Liver (tissue), 9 donors: Measurements from ENCODE around the gene UBE3C. TPM values are rescaled to one million over a fixed set of nuclear protein-coding genes. Genes with fewer than 3 reads are reported as not detected.

ENCODE experiments used
- DNase-seq: peaks from one replicate; pipeline ENCODE4 v3.0.0-alpha.2; 2017; ENCODE audit warnings: low spot score
- H3K27ac ChIP-seq, 2 donors: one replicate each; pipeline ENCODE4 v1.7.0; 2013; ENCODE audit warnings: inconsistent platforms in 2 of 2, low read length in 2 of 2, control low read depth in 1 of 2, low read depth in 1 of 2, mild to moderate bottlenecking in 1 of 2
- H3K27me3 ChIP-seq, 4 donors: one replicate each; pipeline versions ENCODE4 v1.6.1 to v1.7.0; 2013; ENCODE audit warnings: low read length in 3 of 4, inconsistent platforms in 1 of 4, mild to moderate bottlenecking in 1 of 4, moderate library complexity in 1 of 4; ENCODE audit not compliant: control insufficient read depth in 4 of 4, insufficient read depth in 4 of 4
- H3K36me3 ChIP-seq, 4 donors: one replicate each; pipeline versions ENCODE4 v1.6.1 to v1.7.0; 2013; ENCODE audit warnings: low read length in 3 of 4, mild to moderate bottlenecking in 3 of 4, low read depth in 1 of 4, moderate library complexity in 1 of 4; ENCODE audit not compliant: control insufficient read depth in 4 of 4, insufficient read depth in 3 of 4
- H3K4me1 ChIP-seq, 4 donors: one replicate each; pipeline versions ENCODE4 v1.6.1 to v1.7.0; 2013; ENCODE audit warnings: low read length in 3 of 4, mild to moderate bottlenecking in 3 of 4, moderate library complexity in 1 of 4; ENCODE audit not compliant: control insufficient read depth in 4 of 4, insufficient read depth in 4 of 4
- H3K4me3 ChIP-seq, 3 donors: one replicate each; pipeline versions ENCODE4 v1.6.1 to v1.7.0; 2013; ENCODE audit warnings: low read length in 3 of 3, control low read depth in 1 of 3, low read depth in 1 of 3, mild to moderate bottlenecking in 1 of 3
- H3K9ac ChIP-seq, 2 donors: one replicate each; pipeline ENCODE4 v1.7.0; 2013; ENCODE audit warnings: low read length in 2 of 2, mild to moderate bottlenecking in 2 of 2, moderate library complexity in 2 of 2, control low read depth in 1 of 2, low read depth in 1 of 2
- H3K9me3 ChIP-seq, 4 donors: one replicate each; pipeline versions ENCODE4 v1.6.1 to v1.7.0; 2013; ENCODE audit warnings: low read length in 3 of 4; ENCODE audit not compliant: control insufficient read depth in 4 of 4
- CTCF ChIP-seq: fragments of 150-350 bp; IDR thresholded peaks from 2 replicates; pipeline ENCODE4 v1.5.1; 2017; ENCODE audit warnings: improper control_type of control experiment, low read depth, low read length; ENCODE audit not compliant: missing input control
- FOXA2 ChIP-seq: IDR thresholded peaks from 2 replicates; pipeline ENCODE4 v1.6.1; 2016; ENCODE audit warnings: antibody characterized with exemption
- GABPA ChIP-seq, 2 donors: IDR thresholded peaks in 1 of 2; conservative IDR thresholded peaks in 1 of 2; 2 replicates each; pipeline ENCODE4 v1.6.1; 2016; ENCODE audit warnings: antibody characterized with exemption in 2 of 2, mild to moderate bottlenecking in 1 of 2, moderate library complexity in 1 of 2
- HNF4A ChIP-seq, 2 donors: conservative IDR thresholded peaks; 2 replicates each; pipeline ENCODE4 v1.6.1; 2016; ENCODE audit warnings: antibody characterized with exemption in 2 of 2, mild to moderate bottlenecking in 2 of 2
- HNF4G ChIP-seq: IDR thresholded peaks from 2 replicates; pipeline ENCODE4 v1.6.1; 2016; ENCODE audit warnings: antibody characterized with exemption
- JUND ChIP-seq, 2 donors: IDR thresholded peaks; 2 replicates each; pipeline ENCODE4 v1.6.1; 2016; ENCODE audit warnings: antibody characterized with exemption in 2 of 2
- NR2F2 ChIP-seq: IDR thresholded peaks from 2 replicates; pipeline ENCODE4 v1.6.1; 2016; ENCODE audit warnings: antibody characterized with exemption
- SP1 ChIP-seq: IDR thresholded peaks from 2 replicates; pipeline ENCODE4 v1.6.1; 2018; ENCODE audit warnings: antibody characterized with exemption, mild to moderate bottlenecking
- TAF1 ChIP-seq: conservative IDR thresholded peaks from 2 replicates; pipeline ENCODE4 v1.6.1; 2016; ENCODE audit warnings: antibody characterized with exemption, mild to moderate bottlenecking
- YY1 ChIP-seq: IDR thresholded peaks from 2 replicates; pipeline ENCODE4 v1.6.1; 2016; ENCODE audit warnings: antibody characterized with exemption, mild to moderate bottlenecking
- WGBS: extraction: QIAGEN DNeasy Blood & Tissue Kit; methylation state at CpG from one replicate; pipeline ENCODE4 v1.1.7; 2013; 5-methylcytosine and 5-hydroxymethylcytosine counted together
- polyA plus RNA-seq, 2 donors: library from polyadenylated mRNA; stranded (reverse) in 1 of 2; unstranded in 1 of 2; fragments of 200-250 nt in 1 of 2; fragments of >200 nt in 1 of 2; fragmentation: Nextera tagmentation in 1 of 2; extraction: Ambion mirVana in 1 of 2; gene quantifications; one replicate each; pipeline versions ENCODE4 v1.2.1 to v1.2.3, GENCODE V29; 2013 to 2015
- total RNA-seq, 2 donors: library from RNA; depleted of rRNA; stranded (reverse); fragments of >200 nt; gene quantifications; one replicate each; pipeline ENCODE4 v1.2.3, GENCODE V29; 2014
- TF ChIP-seq, protein P1 (sequence below): IDR thresholded peaks from 2 replicates; pipeline ENCODE4 v1.6.1; 2016; ENCODE audit warnings: antibody characterized with exemption
- TF ChIP-seq, protein P2 (sequence below): IDR thresholded peaks from 2 replicates; pipeline ENCODE4 v1.6.1; 2016; ENCODE audit warnings: antibody characterized with exemption, mild to moderate bottlenecking
- donor health status: healthy.
- donor health status: healthy.
- donor health status: healthy.
- donor health status: healthy.
- donor health status: healthy.

The UBE3C gene
- total and polyA plus RNA-seq, 4 donors = 10.3 to 61.8 (median 33.9) TPM

- WGBS = 91% methylated on average over 12 of the region's 12 CpGs
- no peak for DNase-seq
- Histone ChIP-seq H3K9ac (no peak overlapping the region), H3K36me3 (no peaks in the 10 kb centered on the region), H3K27ac (no peak overlapping the region), H3K27me3 (no peaks in the 10 kb centered on the region), H3K4me3 (no peak overlapping the region), H3K4me1 (no peaks in the 10 kb centered on the region), H3K9me3 (no peaks in the 10 kb centered on the region)
- TF ChIP-seq GABPA (IDR thresholded peaks at IDR 0.05 in 1 of 2, conservative IDR thresholded peaks at IDR 0.05 in 1 of 2) (no peak), CTCF (no peak), NR2F2 (no peak), SP1 (no peak), HNF4G (no peak), YY1 (no peak), JUND (IDR thresholded peaks at IDR 0.05) (no peak), FOXA2 (no peak), TAF1 (no peak)
Measured at GRCh38 chr7:157122800-157123495, 15.8 kb upstream of the UBE3C start.

GRCh38 chr7:157124690-157125089 is 14.0 kb upstream of the UBE3C start:
- no peak overlapping the region for H3K4me3 ChIP-seq
- H3K27ac ChIP-seq = no peak overlapping the region
- H3K36me3 ChIP-seq = no peaks in the 10 kb centered on the region
- DNase-seq = no peak
- TF ChIP-seq HNF4A (conservative IDR thresholded peaks at IDR 0.05) (no peak), TAF1 (no peak), CTCF (no peak)
- TF ChIP-seq, protein P1, sequence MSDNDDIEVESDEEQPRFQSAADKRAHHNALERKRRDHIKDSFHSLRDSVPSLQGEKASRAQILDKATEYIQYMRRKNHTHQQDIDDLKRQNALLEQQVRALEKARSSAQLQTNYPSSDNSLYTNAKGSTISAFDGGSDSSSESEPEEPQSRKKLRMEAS = no peak
- no peak overlapping the region for H3K9ac ChIP-seq
- H3K4me1 ChIP-seq = no peaks in the 10 kb centered on the region
- H3K9me3 ChIP-seq = no peaks in the 10 kb centered on the region
- H3K27me3 ChIP-seq = no peaks in the 10 kb centered on the region
- WGBS = 86% methylated on average over 15 of the region's 15 CpGs

DNA sequence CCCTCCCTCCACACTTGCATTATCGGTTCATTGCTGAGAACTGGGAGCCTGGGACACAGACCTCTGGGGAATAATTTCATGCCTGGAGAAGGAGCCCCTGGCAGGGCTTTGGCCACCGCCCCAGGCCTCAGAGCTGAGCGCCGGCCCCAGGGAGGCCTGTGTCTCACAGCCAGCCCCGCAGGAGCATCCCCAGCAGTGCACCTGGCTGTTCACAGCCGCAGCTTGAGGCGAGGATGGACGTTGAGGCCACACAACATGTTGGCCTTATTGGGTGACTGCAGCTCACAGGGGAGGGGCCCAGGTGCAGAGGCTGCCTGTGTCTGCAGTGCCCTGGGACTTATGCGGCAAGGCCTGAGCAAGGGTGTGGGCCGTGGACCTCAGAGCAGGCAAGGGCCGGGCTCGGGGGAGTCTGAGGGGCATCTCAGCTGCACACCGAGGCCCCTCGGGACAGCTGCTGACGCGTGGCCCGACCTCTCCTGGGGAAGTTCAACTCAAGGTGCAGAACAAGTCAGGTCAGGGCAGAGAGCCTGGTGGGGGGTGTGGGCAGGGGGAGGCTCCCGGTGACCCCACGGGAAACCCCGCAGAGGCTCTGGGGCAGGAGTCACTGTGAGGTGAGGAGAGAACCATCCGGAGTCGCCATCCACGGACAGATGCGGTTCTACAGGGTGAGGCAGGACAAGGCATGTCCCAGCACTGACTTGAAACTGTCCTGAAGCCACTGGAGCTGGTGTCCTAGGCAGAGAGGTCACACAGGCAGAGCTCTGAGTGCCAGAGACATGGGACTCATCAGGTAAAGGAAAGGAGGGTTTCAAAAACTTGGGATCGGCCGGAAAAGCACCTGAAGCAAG is 13.1 kb upstream of the UBE3C start:
- WGBS = 86% methylated on average over 26 of the region's 26 CpGs
- H3K36me3 ChIP-seq = no peaks in the 10 kb centered on the region
- TF ChIP-seq, protein P2, sequence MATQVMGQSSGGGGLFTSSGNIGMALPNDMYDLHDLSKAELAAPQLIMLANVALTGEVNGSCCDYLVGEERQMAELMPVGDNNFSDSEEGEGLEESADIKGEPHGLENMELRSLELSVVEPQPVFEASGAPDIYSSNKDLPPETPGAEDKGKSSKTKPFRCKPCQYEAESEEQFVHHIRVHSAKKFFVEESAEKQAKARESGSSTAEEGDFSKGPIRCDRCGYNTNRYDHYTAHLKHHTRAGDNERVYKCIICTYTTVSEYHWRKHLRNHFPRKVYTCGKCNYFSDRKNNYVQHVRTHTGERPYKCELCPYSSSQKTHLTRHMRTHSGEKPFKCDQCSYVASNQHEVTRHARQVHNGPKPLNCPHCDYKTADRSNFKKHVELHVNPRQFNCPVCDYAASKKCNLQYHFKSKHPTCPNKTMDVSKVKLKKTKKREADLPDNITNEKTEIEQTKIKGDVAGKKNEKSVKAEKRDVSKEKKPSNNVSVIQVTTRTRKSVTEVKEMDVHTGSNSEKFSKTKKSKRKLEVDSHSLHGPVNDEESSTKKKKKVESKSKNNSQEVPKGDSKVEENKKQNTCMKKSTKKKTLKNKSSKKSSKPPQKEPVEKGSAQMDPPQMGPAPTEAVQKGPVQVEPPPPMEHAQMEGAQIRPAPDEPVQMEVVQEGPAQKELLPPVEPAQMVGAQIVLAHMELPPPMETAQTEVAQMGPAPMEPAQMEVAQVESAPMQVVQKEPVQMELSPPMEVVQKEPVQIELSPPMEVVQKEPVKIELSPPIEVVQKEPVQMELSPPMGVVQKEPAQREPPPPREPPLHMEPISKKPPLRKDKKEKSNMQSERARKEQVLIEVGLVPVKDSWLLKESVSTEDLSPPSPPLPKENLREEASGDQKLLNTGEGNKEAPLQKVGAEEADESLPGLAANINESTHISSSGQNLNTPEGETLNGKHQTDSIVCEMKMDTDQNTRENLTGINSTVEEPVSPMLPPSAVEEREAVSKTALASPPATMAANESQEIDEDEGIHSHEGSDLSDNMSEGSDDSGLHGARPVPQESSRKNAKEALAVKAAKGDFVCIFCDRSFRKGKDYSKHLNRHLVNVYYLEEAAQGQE = no peak
- no peak for DNase-seq
- H3K4me1 ChIP-seq = no peaks in the 10 kb centered on the region
- no peaks in the 10 kb centered on the region for H3K27me3 ChIP-seq
- no peak overlapping the region for H3K4me3 ChIP-seq
- H3K9me3 ChIP-seq = no peaks in the 10 kb centered on the region
- no peak overlapping the region for H3K9ac ChIP-seq
- H3K27ac ChIP-seq = no peak overlapping the region
